G401.6 (cell line): ENCODE data around the gene AP4E1.
"Not testable (repeated sequence)": the region's sequence is repeated elsewhere in the genome, so short reads cannot be mapped to it uniquely, and the experiment has no call there.

Experiments used
- FAIRE-seq: peaks from 2 replicates; lab custom pipeline; 2012; peaks lifted over from hg19 to GRCh38; lab: Jason Lieb, UNC

Gene AP4E1

DNA sequence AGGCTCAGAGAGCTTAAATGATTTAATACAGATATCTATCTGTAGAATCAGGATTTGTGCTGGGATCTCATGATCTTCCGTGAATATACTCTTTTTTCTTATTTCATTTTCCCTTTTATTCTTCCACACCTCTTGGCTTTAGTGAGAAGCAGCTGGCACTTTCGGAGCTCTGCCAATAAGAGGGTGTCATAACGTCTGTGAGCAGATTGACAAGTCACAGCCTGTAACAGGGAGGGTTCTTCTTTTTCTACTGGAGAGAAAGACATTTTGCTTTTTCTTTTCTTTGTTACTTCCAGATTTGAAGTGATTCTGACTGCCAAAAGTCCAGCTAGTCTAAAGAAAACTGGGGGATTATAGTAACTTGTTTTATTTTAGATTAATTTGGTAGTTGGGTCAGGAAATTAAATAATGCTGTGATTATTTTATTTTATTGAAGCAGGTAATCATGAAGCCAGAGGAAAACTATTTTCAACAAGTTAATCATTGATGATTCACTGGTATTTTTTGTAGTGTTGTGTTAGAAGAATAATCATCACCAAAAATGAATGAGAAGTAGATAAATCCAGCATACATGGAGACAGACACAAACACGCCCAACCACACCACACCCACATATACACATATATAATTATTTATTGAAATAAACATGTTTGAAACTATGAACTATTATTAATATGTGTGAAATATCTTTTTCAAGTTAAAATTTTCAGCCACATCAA is 116.4 kb downstream of the AP4E1 start:
- FAIRE-seq: no peak

DNA sequence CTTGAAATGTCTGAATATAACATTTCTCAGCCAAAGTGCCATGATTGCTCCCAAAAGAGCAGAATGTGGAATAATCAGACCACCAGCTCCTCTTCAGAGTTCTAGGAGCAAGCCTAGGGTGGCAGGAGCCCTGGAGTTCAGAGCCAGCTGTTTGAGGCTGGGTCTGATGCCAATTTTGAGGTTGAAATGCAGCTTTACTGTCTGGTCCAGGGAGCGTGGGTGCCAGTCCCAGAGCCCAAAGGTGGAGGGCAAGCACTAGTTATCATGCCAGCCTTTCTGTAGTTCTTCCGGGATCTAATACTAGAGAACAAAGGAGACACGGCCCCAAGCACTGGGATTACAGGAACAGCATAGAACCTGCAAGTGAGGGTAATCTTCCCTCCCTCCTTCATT is 117.0 kb downstream of the AP4E1 start:
- no peak for FAIRE-seq

DNA sequence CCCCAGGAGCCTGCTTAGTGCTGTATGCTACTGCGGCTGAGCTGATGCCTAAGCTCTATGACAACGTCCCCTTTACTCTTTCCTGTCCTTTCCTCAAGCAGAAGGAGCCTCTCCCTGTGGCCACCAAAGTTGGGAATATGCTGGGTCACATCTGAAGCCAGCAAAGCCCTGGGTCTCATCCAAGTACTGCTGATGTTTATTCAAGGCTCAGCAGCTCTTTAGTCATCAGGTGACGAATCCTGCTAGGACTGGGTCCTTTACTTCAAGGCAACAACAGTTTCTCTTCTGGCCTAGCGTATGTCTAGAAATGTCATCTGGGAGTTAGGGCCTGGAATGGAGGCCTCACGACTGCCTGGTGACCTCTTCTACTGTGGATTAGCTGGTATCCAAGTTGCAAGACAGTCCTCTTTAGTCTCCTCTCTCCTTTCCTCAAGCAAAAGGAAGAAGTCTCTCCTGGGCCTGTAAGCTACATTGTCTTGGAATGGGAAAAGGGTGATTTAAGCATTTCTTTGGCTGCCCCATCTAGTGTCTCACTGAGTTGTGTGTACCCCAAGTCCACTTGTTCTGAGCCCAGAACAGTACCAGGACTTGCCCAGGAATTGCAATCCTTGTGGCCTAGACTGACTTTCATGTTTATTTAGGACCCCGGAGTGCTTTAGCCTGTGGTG is 122.3 kb downstream of the AP4E1 start:
- no peak for FAIRE-seq

DNA sequence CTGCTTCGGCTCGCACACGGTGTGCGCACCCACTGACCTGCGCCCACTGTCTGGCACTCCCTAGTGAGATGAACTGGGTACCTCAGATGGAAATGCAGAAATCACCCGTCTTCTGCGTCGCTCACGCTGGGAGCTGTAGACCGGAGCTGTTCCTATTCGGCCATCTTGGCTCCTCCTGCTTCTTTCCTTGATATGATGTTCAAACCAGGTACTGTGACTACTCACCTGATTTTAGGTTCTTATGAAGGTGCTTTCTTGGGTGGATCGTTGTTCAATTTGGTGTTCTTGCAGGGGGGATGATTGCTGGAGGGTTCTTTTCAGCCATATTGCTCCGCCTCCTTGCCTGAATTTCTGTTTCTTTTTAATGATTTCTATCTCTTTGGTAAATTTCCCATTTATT is 129.0 kb downstream of the AP4E1 start:
- FAIRE-seq: not testable (repeated sequence)

GRCh38 chr15:51038162-51038973 is 129.9 kb downstream of the AP4E1 start:
- FAIRE-seq: no peak

GRCh38 chr15:51038974-51039319 is 130.5 kb downstream of the AP4E1 start:
- no peak for FAIRE-seq

- FAIRE-seq: no peak
Measured at GRCh38 chr15:51044037-51044727, 135.7 kb downstream of the AP4E1 start.

- FAIRE-seq: no peak
Measured at GRCh38 chr15:51046016-51046415, 137.5 kb downstream of the AP4E1 start.

DNA sequence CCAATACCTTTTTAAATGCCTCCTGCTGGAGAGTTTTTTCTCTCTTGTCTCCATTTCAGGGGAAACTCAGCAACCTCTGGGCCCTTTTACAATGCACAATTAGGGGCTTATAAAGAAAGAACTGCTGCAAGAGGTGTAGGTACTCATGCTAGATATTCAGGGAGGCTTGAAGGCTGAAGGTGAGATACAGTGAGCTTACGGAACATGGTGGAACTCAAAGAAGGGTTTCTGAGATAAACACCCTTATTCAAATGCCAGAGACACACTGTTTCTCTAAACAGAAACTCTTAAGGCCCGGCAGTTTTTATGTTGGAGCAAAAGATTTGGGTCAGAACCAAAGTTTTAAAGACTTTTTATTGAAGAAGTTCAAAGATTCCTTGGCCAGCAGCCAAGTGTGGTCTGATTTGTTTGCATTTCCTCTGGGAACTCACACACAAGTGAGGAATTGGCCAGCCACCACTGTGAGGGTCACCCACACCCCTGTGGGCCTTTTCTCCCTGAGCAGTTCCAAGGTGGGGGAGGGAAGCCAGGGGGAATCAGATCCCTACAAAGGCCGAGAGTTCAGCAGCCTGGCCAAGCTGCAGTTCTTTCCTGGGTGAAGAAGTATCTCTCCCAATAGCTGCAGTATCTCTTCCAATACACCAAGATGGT is 138.4 kb downstream of the AP4E1 start:
- no peak for FAIRE-seq

DNA sequence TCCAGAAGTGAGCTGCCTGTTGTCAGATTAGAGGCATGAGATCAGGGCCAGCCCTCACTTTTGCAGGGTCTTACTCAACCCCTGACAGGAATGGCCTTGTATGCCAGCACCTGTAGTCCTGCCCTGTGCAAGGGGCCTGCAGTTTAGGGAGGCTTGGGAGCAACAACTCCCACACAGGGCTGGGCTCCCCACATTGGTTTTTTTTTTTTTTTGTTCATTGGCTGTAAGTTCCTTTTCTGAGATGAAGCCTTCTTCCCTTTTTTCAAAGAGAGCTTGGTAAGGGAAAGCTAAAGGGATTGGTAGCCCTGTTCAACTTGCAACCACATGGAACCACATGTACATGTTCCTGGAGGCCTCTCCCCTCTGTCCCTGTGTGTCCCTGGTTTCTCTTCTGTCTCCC is 139.8 kb downstream of the AP4E1 start:
- FAIRE-seq: no peak

DNA sequence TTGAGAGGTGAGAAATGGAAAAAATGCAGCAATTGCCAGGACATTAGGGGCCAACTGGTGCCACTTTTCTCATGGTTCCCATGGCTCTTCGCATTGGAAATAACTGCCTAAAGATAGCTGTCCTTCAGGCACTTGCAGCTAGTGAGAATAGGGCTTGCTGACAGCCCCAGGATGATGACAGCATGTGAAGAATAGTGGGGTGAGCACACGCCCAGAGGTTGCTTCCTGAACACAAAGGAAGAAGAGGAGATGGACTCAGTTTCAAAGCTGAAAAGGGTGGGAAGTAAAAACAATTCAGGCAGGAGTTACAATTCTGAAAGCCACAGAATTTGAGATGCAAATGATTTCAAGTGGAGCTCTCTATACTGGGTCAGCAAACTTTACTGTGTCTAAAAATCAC is 140.6 kb downstream of the AP4E1 start:
- FAIRE-seq: no peak

GRCh38 chr15:51051776-51052175 is 143.3 kb downstream of the AP4E1 start:
- FAIRE-seq: no peak

- FAIRE-seq: no peak
Measured at GRCh38 chr15:51053571-51053970, 145.1 kb downstream of the AP4E1 start.

DNA sequence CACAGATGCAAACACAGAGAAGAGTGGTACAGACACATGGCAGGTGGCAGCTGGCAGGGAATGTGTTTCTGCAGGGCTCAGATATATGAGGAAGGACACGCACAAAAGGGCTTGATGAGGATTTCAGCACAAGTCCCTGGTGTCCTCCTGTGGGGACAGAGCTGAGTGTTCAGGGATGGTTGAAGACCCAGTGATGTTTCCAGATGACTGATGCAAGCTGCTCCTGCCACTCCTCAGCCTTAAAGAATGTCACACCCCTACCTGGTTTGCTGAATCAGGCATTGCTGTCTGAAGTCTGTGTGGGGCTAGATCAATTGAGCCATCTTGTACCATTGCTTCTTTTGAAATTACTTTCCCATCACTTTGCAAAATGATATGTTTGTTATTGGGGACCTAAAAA is 146.1 kb downstream of the AP4E1 start:
- no peak for FAIRE-seq
